ENCODE measurements around the gene ITGB6. TPM values are rescaled to one million over a fixed set of nuclear protein-coding genes. Genes with fewer than 3 reads are reported as not detected.

Gene ITGB6
- total RNA-seq, 1 donor from 2014 or later: not detected

DNA sequence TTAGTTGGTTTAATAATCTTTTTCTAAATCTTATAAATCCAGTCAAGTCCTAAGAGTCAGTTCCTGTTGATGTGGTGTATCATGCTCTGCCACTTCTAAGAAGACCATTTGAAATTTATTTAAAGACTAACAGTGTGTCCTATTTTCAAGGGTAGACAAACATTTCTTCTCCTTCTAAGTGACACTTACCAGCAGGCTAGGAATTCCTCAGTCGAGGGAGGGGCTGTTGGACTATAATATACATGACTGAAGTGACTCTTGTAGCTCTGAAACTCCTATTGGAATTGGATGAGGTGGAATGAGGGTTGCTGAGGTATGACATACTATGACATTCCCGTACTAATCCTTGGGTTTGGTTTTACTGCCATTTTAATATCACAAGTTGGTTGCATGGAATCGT, 30.6 kb downstream of the ITGB6 start:
- no peak overlapping the region for H3K9ac ChIP-seq
- no peaks in the 10 kb centered on the region for H3K36me3 Mint-ChIP-seq
- H4K20me1 ChIP-seq (ENCODE audit: low read depth): no peaks in the 10 kb centered on the region
- DNase-seq (ENCODE audit: low spot score): no peak
- H3K79me2 ChIP-seq (ENCODE audit: low read depth): no peaks in the 10 kb centered on the region
- H3K4me3 ChIP-seq: no peak overlapping the region
- TF ChIP-seq EZH2 (IDR thresholded peaks at IDR 0.05) (no peak), EZH2phosphoT487 (IDR thresholded peaks at IDR 0.05) (no peak)
- TF ChIP-seq, protein P1, sequence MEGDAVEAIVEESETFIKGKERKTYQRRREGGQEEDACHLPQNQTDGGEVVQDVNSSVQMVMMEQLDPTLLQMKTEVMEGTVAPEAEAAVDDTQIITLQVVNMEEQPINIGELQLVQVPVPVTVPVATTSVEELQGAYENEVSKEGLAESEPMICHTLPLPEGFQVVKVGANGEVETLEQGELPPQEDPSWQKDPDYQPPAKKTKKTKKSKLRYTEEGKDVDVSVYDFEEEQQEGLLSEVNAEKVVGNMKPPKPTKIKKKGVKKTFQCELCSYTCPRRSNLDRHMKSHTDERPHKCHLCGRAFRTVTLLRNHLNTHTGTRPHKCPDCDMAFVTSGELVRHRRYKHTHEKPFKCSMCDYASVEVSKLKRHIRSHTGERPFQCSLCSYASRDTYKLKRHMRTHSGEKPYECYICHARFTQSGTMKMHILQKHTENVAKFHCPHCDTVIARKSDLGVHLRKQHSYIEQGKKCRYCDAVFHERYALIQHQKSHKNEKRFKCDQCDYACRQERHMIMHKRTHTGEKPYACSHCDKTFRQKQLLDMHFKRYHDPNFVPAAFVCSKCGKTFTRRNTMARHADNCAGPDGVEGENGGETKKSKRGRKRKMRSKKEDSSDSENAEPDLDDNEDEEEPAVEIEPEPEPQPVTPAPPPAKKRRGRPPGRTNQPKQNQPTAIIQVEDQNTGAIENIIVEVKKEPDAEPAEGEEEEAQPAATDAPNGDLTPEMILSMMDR (IDR thresholded peaks at IDR 0.05): no peak
- H3F3A ChIP-seq (ENCODE audit: low read depth): no peaks in the 10 kb centered on the region
- H3K4me1 ChIP-seq: no peaks in the 10 kb centered on the region
- no peak overlapping the region for H3K4me3 Mint-ChIP-seq
- peaks cover 12% of the 10 kb centered on the region for H3K4me1 Mint-ChIP-seq
- H3K27ac Mint-ChIP-seq: no peak overlapping the region
- H3K27ac ChIP-seq: no peak overlapping the region
- no peak overlapping the region for H3K4me2 ChIP-seq
- H3K9me3 ChIP-seq (ENCODE audit: low read depth): no peaks in the 10 kb centered on the region
- peaks cover 6% of the 10 kb centered on the region for H3K27me3 Mint-ChIP-seq (ENCODE audit: insufficient read depth, low read depth)
- no peaks in the 10 kb centered on the region for H3K9me3 Mint-ChIP-seq
- H3K27me3 ChIP-seq: no peaks in the 10 kb centered on the region
- no peaks in the 10 kb centered on the region for H3K36me3 ChIP-seq
- H2AFZ ChIP-seq (replicated peaks): no peak overlapping the region

DNA sequence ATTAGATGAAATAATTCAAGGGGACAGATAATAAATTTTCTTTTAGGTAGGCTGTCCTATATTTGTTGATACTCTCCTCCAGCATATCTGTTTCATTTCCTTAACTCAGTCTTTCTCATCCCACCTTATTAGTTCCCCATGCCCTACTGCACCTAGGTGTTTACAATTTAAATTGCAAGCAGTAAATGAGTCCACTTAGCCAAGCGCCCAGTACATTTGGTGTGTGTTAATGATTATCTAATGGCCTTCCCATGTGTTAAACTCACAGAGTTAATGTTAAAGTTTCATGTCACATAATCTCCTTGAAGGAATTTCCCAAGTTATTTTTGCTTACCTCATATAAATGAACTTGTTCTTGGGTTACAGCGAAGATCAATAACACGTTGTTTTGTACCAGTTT, 31.2 kb downstream of the ITGB6 start:
- no peak overlapping the region for H3K9ac ChIP-seq
- TF ChIP-seq, protein P1 (IDR thresholded peaks at IDR 0.05): no peak
- TF ChIP-seq EZH2 (IDR thresholded peaks at IDR 0.05): no peak
- no peak for TF ChIP-seq EZH2phosphoT487 (IDR thresholded peaks at IDR 0.05)

GRCh38 chr2:160167089-160167740, 32.9 kb downstream of the ITGB6 start:
- Histone ChIP-seq H3K27me3 (no peaks in the 10 kb centered on the region), H3K4me3 (no peak overlapping the region), H3K79me2 (ENCODE audit: low read depth) (no peaks in the 10 kb centered on the region), H3K36me3 (no peaks in the 10 kb centered on the region), H4K20me1 (ENCODE audit: low read depth) (no peaks in the 10 kb centered on the region), H3K4me1 (no peaks in the 10 kb centered on the region), H3K27ac (no peak overlapping the region), H3K4me2 (no peak overlapping the region), H3K9me3 (ENCODE audit: low read depth) (no peaks in the 10 kb centered on the region), H2AFZ (replicated peaks) (no peak overlapping the region), H3F3A (ENCODE audit: low read depth) (no peaks in the 10 kb centered on the region), H3K9ac (no peak overlapping the region)
- no peak for DNase-seq (ENCODE audit: low spot score)
- Mint-ChIP-seq H3K4me3 (no peak overlapping the region), H3K4me1 (peaks cover 12% of the 10 kb centered on the region), H3K36me3 (no peaks in the 10 kb centered on the region), H3K27me3 (ENCODE audit: insufficient read depth, low read depth) (peaks cover under 1% of the 10 kb centered on the region), H3K9me3 (no peaks in the 10 kb centered on the region), H3K27ac (no peak overlapping the region)
- TF ChIP-seq EZH2phosphoT487 (IDR thresholded peaks at IDR 0.05) (no peak), EZH2 (IDR thresholded peaks at IDR 0.05) (no peak)
- TF ChIP-seq, protein P1 (IDR thresholded peaks at IDR 0.05): no peak

More for the DNA sequence above, 31.2 kb downstream of the ITGB6 start:
- Histone ChIP-seq H3K9me3 (ENCODE audit: low read depth) (no peaks in the 10 kb centered on the region), H3K36me3 (no peaks in the 10 kb centered on the region), H3K4me3 (no peak overlapping the region), H3K27me3 (no peaks in the 10 kb centered on the region), H3K4me2 (no peak overlapping the region), H3K4me1 (no peaks in the 10 kb centered on the region), H4K20me1 (ENCODE audit: low read depth) (no peaks in the 10 kb centered on the region), H3K79me2 (ENCODE audit: low read depth) (no peaks in the 10 kb centered on the region), H3F3A (ENCODE audit: low read depth) (no peaks in the 10 kb centered on the region), H3K27ac (no peak overlapping the region), H2AFZ (replicated peaks) (no peak overlapping the region)
- H3K27me3 Mint-ChIP-seq (ENCODE audit: insufficient read depth, low read depth): peaks cover 4% of the 10 kb centered on the region
- no peak overlapping the region for H3K27ac Mint-ChIP-seq
- H3K36me3 Mint-ChIP-seq: no peaks in the 10 kb centered on the region
- no peak overlapping the region for H3K4me3 Mint-ChIP-seq
- H3K4me1 Mint-ChIP-seq: peaks cover 12% of the 10 kb centered on the region
- no peaks in the 10 kb centered on the region for H3K9me3 Mint-ChIP-seq
- no peak for DNase-seq (ENCODE audit: low spot score)

Measured in neural progenitor cell (in vitro differentiated cells).